HepG2 (cell line): ENCODE data around the gene FEM1B. TPM values are rescaled to one million over a fixed set of nuclear protein-coding genes. Genes with fewer than 3 reads are reported as not detected.

Experiments
- ARNT2 ChIP-seq: sonication (generic); formaldehyde crosslinking; IDR thresholded peaks from 2 replicates; pipeline ENCODE4 v1.8.0; 2022; ENCODE audit warnings: mild to moderate bottlenecking, low read depth, missing genetic modification reagents, moderate library complexity
- ATF7 ChIP-seq, 2 experiments: fragments of 450-650 bp in 1 of 2; sonication (generic) in 1 of 2; formaldehyde crosslinking in 1 of 2; IDR thresholded peaks; 2 replicates each; pipeline versions ENCODE4 v1.4.0 to v1.6.1; 2016 to 2020; ENCODE audit warnings: antibody characterized with exemption in 1 of 2, mild to moderate bottlenecking in 1 of 2, missing genetic modification reagents in 1 of 2
- DMAP1 ChIP-seq: IDR thresholded peaks from 2 replicates; pipeline ENCODE4 v1.6.1; 2016
- DMTF1 ChIP-seq: sonication (generic); formaldehyde crosslinking; IDR thresholded peaks from 2 replicates; pipeline ENCODE4 v1.4.0; 2020; ENCODE audit warnings: mild to moderate bottlenecking, missing genetic modification reagents
- EEA1 ChIP-seq: sonication (generic); formaldehyde crosslinking; IDR thresholded peaks from 2 replicates; pipeline ENCODE4 v1.5.1; 2020; ENCODE audit warnings: mild to moderate bottlenecking, missing genetic modification reagents, borderline replicate concordance
- HDAC1 ChIP-seq: sonication (generic); formaldehyde crosslinking; IDR thresholded peaks from 2 replicates; pipeline ENCODE4 v1.5.1; 2020; ENCODE audit warnings: mild to moderate bottlenecking, missing genetic modification reagents
- IRF2 ChIP-seq: IDR thresholded peaks from 2 replicates; pipeline ENCODE4 v1.6.1; 2018; ENCODE audit warnings: missing genetic modification reagents, missing compliant biosample characterization
- KAT7 ChIP-seq: IDR thresholded peaks from 2 replicates; pipeline ENCODE4 v1.6.1; 2018; ENCODE audit warnings: borderline replicate concordance, missing compliant biosample characterization
- MAZ ChIP-seq, 2 experiments: sonication (generic) in 1 of 2; formaldehyde crosslinking in 1 of 2; IDR thresholded peaks; 2 replicates each; pipeline versions ENCODE4 v1.5.0 to v1.6.1; 2012 to 2020; ENCODE audit warnings: low read depth in 2 of 2, mild to moderate bottlenecking in 2 of 2, borderline replicate concordance in 1 of 2, improper control_type of control experiment in 1 of 2, low read length in 1 of 2, missing genetic modification reagents in 1 of 2, moderate library complexity in 1 of 2
- NR2F1 ChIP-seq, 2 experiments: fragments of 450-650 bp in 1 of 2; formaldehyde crosslinking in 1 of 2; IDR thresholded peaks; 2 replicates each; pipeline versions ENCODE4 v1.5.0 to v1.6.1; 2016 to 2020; ENCODE audit warnings: mild to moderate bottlenecking in 1 of 2, missing compliant biosample characterization in 1 of 2, missing genetic modification reagents in 1 of 2, moderate library complexity in 1 of 2
- RELA ChIP-seq: sonication (generic); formaldehyde crosslinking; IDR thresholded peaks from 2 replicates; pipeline ENCODE4 v1.4.0; 2020; ENCODE audit warnings: missing genetic modification reagents
- RERE ChIP-seq: IDR thresholded peaks from 2 replicates; pipeline ENCODE4 v1.6.1; 2016; ENCODE audit warnings: low read depth, missing genetic modification reagents, missing compliant biosample characterization
- SMARCC2 ChIP-seq: fragments of 450-650 bp; IDR thresholded peaks from 2 replicates; pipeline ENCODE4 v1.6.1; 2017; ENCODE audit warnings: antibody characterized with exemption, mild to moderate bottlenecking
- YY1 ChIP-seq: IDR thresholded peaks from 2 replicates; pipeline ENCODE4 v1.6.1; 2011; ENCODE audit warnings: low read length, low read depth, moderate library complexity, mild to moderate bottlenecking; ENCODE audit not compliant: insufficient read depth, insufficient replicate concordance
- ZFP62 ChIP-seq: sonication (generic); formaldehyde crosslinking; IDR thresholded peaks from 2 replicates; pipeline ENCODE4 v1.4.0; 2020; ENCODE audit warnings: missing genetic modification reagents
- ZKSCAN8 ChIP-seq: IDR thresholded peaks from 2 replicates; pipeline ENCODE4 v1.6.1; 2016; ENCODE audit warnings: borderline replicate concordance, missing genetic modification reagents, missing compliant biosample characterization
- ZNF3 ChIP-seq: IDR thresholded peaks from 2 replicates; pipeline ENCODE4 v1.7.0; 2017; ENCODE audit warnings: inconsistent platforms
- ZNF441 ChIP-seq: sonication (generic); formaldehyde crosslinking; IDR thresholded peaks from 2 replicates; pipeline ENCODE4 v1.7.0; 2021; ENCODE audit warnings: missing genetic modification reagents, borderline replicate concordance
- ZNF501 ChIP-seq: sonication (generic); formaldehyde crosslinking; IDR thresholded peaks from 2 replicates; pipeline ENCODE4 v1.5.1; 2020; ENCODE audit warnings: mild to moderate bottlenecking, moderate library complexity, missing genetic modification reagents
- ZNF740 ChIP-seq: sonication (generic); formaldehyde crosslinking; IDR thresholded peaks from 2 replicates; pipeline ENCODE4 v1.4.0; 2020; ENCODE audit warnings: missing genetic modification reagents
- ZNF841 ChIP-seq: sonication (generic); formaldehyde crosslinking; IDR thresholded peaks from 2 replicates; pipeline ENCODE4 v1.8.1; 2023; ENCODE audit warnings: missing genetic modification reagents, borderline replicate concordance
- ZSCAN29 ChIP-seq: sonication (generic); formaldehyde crosslinking; conservative IDR thresholded peaks from 2 replicates; pipeline ENCODE4 v1.4.0; 2020; ENCODE audit warnings: mild to moderate bottlenecking, missing genetic modification reagents
- polyA plus RNA-seq, 8 experiments: library from polyadenylated mRNA; depleted of rRNA in 3 of 8; stranded (reverse) in 7 of 8; unstranded in 1 of 8; fragments of >200 nt; fragmentation: Illumina TruSeq in 4 of 8; extraction: Trizol in 4 of 8; gene quantifications; 2 replicates each; pipeline versions ENCODE4 v1.2.1 to v1.2.3, GENCODE V29; 2011 to 2016; ENCODE audit warnings: low read depth in 4 of 8, missing spikeins in 1 of 8, mixed read lengths in 1 of 8; ENCODE audit not compliant: insufficient read depth in 1 of 8
- total RNA-seq, 5 experiments: library from RNA; depleted of rRNA; stranded (reverse); fragments of >200 nt; fragmentation: Illumina TruSeq; extraction: Trizol; gene quantifications; 2 replicates each; pipeline ENCODE4 v1.2.3, GENCODE V29; 2016; ENCODE audit warnings: low read depth in 1 of 5

Gene FEM1B
- total and polyA plus RNA-seq, 2 of the 13 experiments (the other 11 are each of a cell fraction or from before 2014, with no cell fraction given), result 38.1 to 40.0 TPM

GRCh38 chr15:68256675-68257450 is 20.7 kb upstream of the FEM1B start (continued):
- TF ChIP-seq ZNF441 (CRISPR knock-in tag), result peak; percentile 71; the same call in 1 of the 2 replicates
- TF ChIP-seq ZNF501 (CRISPR knock-in tag), result peak; percentile 17; the same call in 1 of the 2 replicates
- TF ChIP-seq DMAP1 (CRISPR knock-in tag), result no peak
- TF ChIP-seq RELA (CRISPR knock-in tag), result no peak
- no peak for TF ChIP-seq DMTF1 (CRISPR knock-in tag)
- TF ChIP-seq ARNT2 (CRISPR knock-in tag), result 0 out of 2 replicates have a peak, but pooled peaks have one; percentile 51
- no peak for TF ChIP-seq ZFP62 (CRISPR knock-in tag)
- no peak for TF ChIP-seq YY1
- TF ChIP-seq RERE (CRISPR knock-in tag), result no peak
- TF ChIP-seq NR2F1 (CRISPR knock-in tag; IDR thresholded peaks at IDR 0.05), result no peak
- no peak for TF ChIP-seq ZNF3 (CRISPR knock-in tag)
- TF ChIP-seq EEA1 (CRISPR knock-in tag), result no peak
- no peak for TF ChIP-seq ZSCAN29
- TF ChIP-seq HDAC1 (CRISPR knock-in tag), result no peak
- no peak; the same call in 1 of the 2 replicates for TF ChIP-seq KAT7 (CRISPR knock-in tag)
- no peak for TF ChIP-seq SMARCC2
- no peak for TF ChIP-seq ZNF740
- TF ChIP-seq ZNF841 (CRISPR knock-in tag), result no peak
- TF ChIP-seq IRF2 (CRISPR knock-in tag), result peak; percentile 72
- TF ChIP-seq MAZ (IDR thresholded peaks at IDR 0.05; ENCODE audit: borderline replicate concordance, low read depth, low read length), result no peak
- peak; percentile 69; the same call in 1 of the 2 replicates for TF ChIP-seq MAZ (CRISPR knock-in tag; IDR thresholded peaks at IDR 0.05; ENCODE audit: low read depth)
- TF ChIP-seq ATF7 (IDR thresholded peaks at IDR 0.05), result no peak
- TF ChIP-seq ATF7 (CRISPR knock-in tag; IDR thresholded peaks at IDR 0.05), result 0 out of 2 replicates have a peak, but pooled peaks have one; percentile 21
- TF ChIP-seq ZKSCAN8 (CRISPR knock-in tag), result no peak
